22Rv1 (cell line): Measurements from ENCODE around the gene ANKRD63.

Source experiments
- H3K27ac ChIP-seq: fragments of 450-650 bp; 2 replicates; pipeline ENCODE4 v1.5.1; 2017
- CTCF ChIP-seq: fragments of 450-650 bp; IDR thresholded peaks from 2 replicates; pipeline ENCODE4 v1.5.1; 2017; ENCODE audit warnings: mild to moderate bottlenecking
- ZFX ChIP-seq: fragments of 450-650 bp; IDR thresholded peaks from 2 replicates; pipeline ENCODE4 v1.6.1; 2017; ENCODE audit warnings: antibody characterized with exemption, borderline replicate concordance

ANKRD63 gene

GRCh38 chr15:40276927-40277326 is 5.9 kb downstream of the ANKRD63 start:
- no peak overlapping the region for H3K27ac ChIP-seq
- TF ChIP-seq ZFX, result no peak

- TF ChIP-seq CTCF (no peak), ZFX (no peak)
- no peak overlapping the region for H3K27ac ChIP-seq
These were observed 6.9 kb downstream of the ANKRD63 start for GRCh38 chr15:40275954-40276353.

- no peak overlapping the region for H3K27ac ChIP-seq
- TF ChIP-seq ZFX, result no peak
- no peak for TF ChIP-seq CTCF
These were observed 7.3 kb downstream of the ANKRD63 start for GRCh38 chr15:40275523-40275922.

- peak overlapping the region; percentile 36; the same call in 1 of the 2 replicates for H3K27ac ChIP-seq
- TF ChIP-seq CTCF (peak; percentile 100), ZFX (no peak)
These were observed 8.3 kb downstream of the ANKRD63 start for GRCh38 chr15:40274350-40275274.

GRCh38 chr15:40273428-40273827 is 9.4 kb downstream of the ANKRD63 start:
- H3K27ac ChIP-seq, result no peak overlapping the region
- TF ChIP-seq CTCF, result no peak
- no peak for TF ChIP-seq ZFX

GRCh38 chr15:40272485-40273056 is 10.3 kb downstream of the ANKRD63 start:
- H3K27ac ChIP-seq, result no peak overlapping the region
- TF ChIP-seq ZFX (no peak), CTCF (peak; percentile 12; the same call in 1 of the 2 replicates)

- no peak overlapping the region for H3K27ac ChIP-seq
- no peak for TF ChIP-seq ZFX
- TF ChIP-seq CTCF, result no peak
These were observed 11.0 kb downstream of the ANKRD63 start for GRCh38 chr15:40271685-40272484.
